Neuronal stem cell (in vitro differentiated cells): ENCODE measurements around the gene RASSF5.
A peak's percentile ranks its signal among the peaks of the same experiment; 100 is the strongest.

ENCODE experiments used
- DNase-seq: peaks from one replicate; pipeline ENCODE4 v3.0.0-alpha.2; 2013; ENCODE audit warnings: low spot score
- H2AFZ ChIP-seq: one replicate; pipeline ENCODE4 v1.6.1; 2013; ENCODE audit warnings: mild to moderate bottlenecking, low read length, inconsistent platforms
- H2AK5ac ChIP-seq: 2 replicates; pipeline ENCODE4 v1.6.1; 2013; ENCODE audit warnings: low read depth, mild to moderate bottlenecking, inconsistent platforms, low read length, moderate library complexity, mixed read lengths
- H2BK120ac ChIP-seq: 2 replicates; pipeline ENCODE4 v1.6.1; 2013; ENCODE audit warnings: low read depth, mild to moderate bottlenecking, inconsistent platforms, low read length, moderate library complexity, mixed read lengths
- H2BK12ac ChIP-seq: one replicate; pipeline ENCODE4 v1.6.1; 2013; ENCODE audit warnings: low read length, inconsistent platforms
- H2BK15ac ChIP-seq: 2 replicates; pipeline ENCODE4 v1.6.1; 2013; ENCODE audit warnings: mild to moderate bottlenecking, low read length, inconsistent platforms, mixed read lengths
- H2BK5ac ChIP-seq: one replicate; pipeline ENCODE4 v1.6.1; 2013; ENCODE audit warnings: inconsistent platforms, mild to moderate bottlenecking, low read length, moderate library complexity
- H3K14ac ChIP-seq: one replicate; pipeline ENCODE4 v1.6.1; 2013; ENCODE audit warnings: low read length, inconsistent platforms
- H3K18ac ChIP-seq: 2 replicates; pipeline ENCODE4 v1.6.1; 2013; ENCODE audit warnings: low read length, inconsistent platforms
- H3K23ac ChIP-seq: 2 replicates; pipeline ENCODE4 v1.6.1; 2013; ENCODE audit warnings: low read depth, mild to moderate bottlenecking, mixed read lengths, low read length, inconsistent platforms; ENCODE audit not compliant: poor library complexity
- H3K27ac ChIP-seq: replicated peaks from 3 replicates; pipeline ENCODE4 v1.5.1; 2013; ENCODE audit warnings: low read length, inconsistent platforms
- H3K27me3 ChIP-seq, 3 experiments: 2 replicates each; pipeline ENCODE4 v1.6.1; 2013; ENCODE audit warnings: low read length in 3 of 3, mild to moderate bottlenecking in 2 of 3, inconsistent platforms in 1 of 3, low read depth in 1 of 3, mixed read lengths in 1 of 3, moderate library complexity in 1 of 3; ENCODE audit not compliant: control insufficient read depth in 3 of 3, insufficient read depth in 3 of 3
- H3K36me3 ChIP-seq, 2 donors: replicated peaks in 1 of 2; 2 replicates each; pipeline ENCODE4 v1.6.1; 2013; ENCODE audit warnings: low read length in 2 of 2; ENCODE audit not compliant: control insufficient read depth in 2 of 2, insufficient read depth in 2 of 2
- H3K4ac ChIP-seq: 2 replicates; pipeline ENCODE4 v1.6.1; 2013; ENCODE audit warnings: inconsistent platforms, mild to moderate bottlenecking, low read length, moderate library complexity
- H3K4me1 ChIP-seq, 2 donors: 1 replicate in 1 of 2; 2 replicates in 1 of 2; pipeline ENCODE4 v1.6.1; 2013; ENCODE audit warnings: low read length in 2 of 2, low read depth in 1 of 2; ENCODE audit not compliant: control insufficient read depth in 2 of 2, insufficient read depth in 1 of 2
- H3K4me2 ChIP-seq: one replicate; pipeline ENCODE4 v1.6.1; 2013; ENCODE audit warnings: mild to moderate bottlenecking, low read length, inconsistent platforms; ENCODE audit not compliant: insufficient read depth, poor library complexity, severe bottlenecking
- H3K4me3 ChIP-seq, 2 donors: 2 replicates each; pipeline ENCODE4 v1.5.1; 2013; ENCODE audit warnings: low read length in 2 of 2, mild to moderate bottlenecking in 2 of 2, inconsistent platforms in 1 of 2, moderate library complexity in 1 of 2
- H3K79me1 ChIP-seq: one replicate; pipeline ENCODE4 v1.6.1; 2013; ENCODE audit warnings: low read depth, mild to moderate bottlenecking, inconsistent platforms, low read length, moderate library complexity
- H3K9ac ChIP-seq: one replicate; pipeline ENCODE4 v1.6.1; 2013; ENCODE audit warnings: mild to moderate bottlenecking, low read depth, low read length, inconsistent platforms; ENCODE audit not compliant: poor library complexity
- H3K9me3 ChIP-seq, 2 donors: replicated peaks in 1 of 2; 2 replicates each; pipeline versions ENCODE3 to v1.6.1; 2013; ENCODE audit warnings: low read length in 2 of 2, mild to moderate bottlenecking in 2 of 2, inconsistent platforms in 1 of 2, low read depth in 1 of 2, mixed read lengths in 1 of 2, moderate library complexity in 1 of 2; ENCODE audit not compliant: control insufficient read depth in 2 of 2, insufficient read depth in 1 of 2
- H4K8ac ChIP-seq: one replicate; pipeline ENCODE4 v1.6.1; 2013; ENCODE audit warnings: low read depth, mild to moderate bottlenecking, inconsistent platforms, low read length, moderate library complexity
- H4K91ac ChIP-seq: one replicate; pipeline ENCODE4 v1.6.1; 2013; ENCODE audit warnings: low read length, low read depth, mild to moderate bottlenecking, inconsistent platforms; ENCODE audit not compliant: poor library complexity
- WGBS, 2 donors: extraction: QIAGEN DNeasy Blood & Tissue Kit; methylation state at CpG; one replicate each; pipeline ENCODE4 v1.1.7; 2013; ENCODE audit warnings: missing lambda C conversion rate in 2 of 2, mixed read lengths in 1 of 2; ENCODE audit not compliant: insufficient read length in 2 of 2, insufficient replicate concordance in 1 of 2; ENCODE audit errors: extremely low coverage in 2 of 2; 5-methylcytosine and 5-hydroxymethylcytosine counted together

RASSF5 gene

DNA sequence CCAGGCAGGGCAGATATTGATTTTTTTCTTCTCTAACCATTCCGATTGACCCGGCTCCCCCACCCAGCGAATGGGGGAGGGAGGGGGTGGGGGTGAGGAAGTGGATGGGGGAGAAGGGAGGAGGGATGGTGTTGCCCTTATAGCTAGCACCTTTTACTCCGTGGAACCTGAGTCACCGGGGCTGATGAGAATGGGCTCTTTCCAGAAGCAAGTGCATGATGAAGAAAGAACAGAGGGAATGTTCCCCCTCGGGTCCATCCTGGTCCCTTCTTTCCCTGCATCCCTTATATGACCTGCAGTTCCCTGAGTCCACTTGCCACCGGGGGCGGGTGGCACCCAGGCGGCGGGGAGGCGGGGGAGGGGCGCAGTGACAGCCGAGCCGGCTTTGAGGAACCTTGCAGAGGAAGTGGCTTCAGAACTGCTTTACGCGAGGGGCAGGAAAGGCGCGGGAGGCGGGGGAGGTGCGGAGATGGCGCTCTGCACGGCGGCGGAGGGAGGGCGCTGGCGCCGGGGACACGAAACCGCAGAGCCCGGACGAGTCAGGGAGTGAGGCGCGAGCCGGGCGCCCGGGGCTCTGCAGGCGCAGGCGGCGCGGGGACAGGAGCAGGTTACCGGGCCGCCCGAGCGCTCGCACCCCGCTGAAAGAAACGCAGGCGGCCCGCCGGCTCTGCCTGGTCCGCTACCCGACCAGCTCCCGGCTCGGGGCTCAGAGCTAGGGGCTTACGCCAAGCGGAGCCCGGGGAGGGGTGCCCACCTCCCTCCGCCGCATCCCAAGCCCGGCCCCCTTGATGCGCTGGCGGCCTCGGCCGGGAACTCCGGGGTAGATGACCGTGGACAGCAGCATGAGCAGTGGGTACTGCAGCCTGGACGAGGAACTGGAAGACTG is 49.7 kb downstream of the RASSF5 start:
- Histone ChIP-seq H3K23ac (peak overlapping the region; percentile 86), H3K36me3 (no peaks in the 10 kb centered on the region), H3K4me3 (peak overlapping the region; percentile 36 to 78), H3K27me3 (peaks cover 0 to 71% (median 12%) of the 10 kb centered on the region in 3 experiments), H2BK12ac (no peak overlapping the region), H3K9ac (peak overlapping the region; percentile 36), H3K4me1 (peaks cover 14 to 18% of the 10 kb centered on the region in 2 donors), H3K27ac (no peak overlapping the region), H3K18ac (peak overlapping the region; percentile 81), H2AK5ac (no peak overlapping the region), H3K9me3 (no peaks in the 10 kb centered on the region), H2BK120ac (no peak overlapping the region), H3K79me1 (no peaks in the 10 kb centered on the region), H2BK15ac (no peak overlapping the region), H2BK5ac (no peak overlapping the region), H4K91ac (no peak overlapping the region), H3K14ac (no peak overlapping the region), H2AFZ (peak overlapping the region; percentile 95), H4K8ac (no peak overlapping the region), H3K4ac (no peak overlapping the region), H3K4me2 (peak overlapping the region; percentile 60)
- no CpG with 5 or more reads among the region's 67 CpGs for WGBS, 2 donors
- peak; percentile 48 for DNase-seq

GRCh38 chr1:206557636-206558473 is 50.5 kb downstream of the RASSF5 start:
- H3K9ac ChIP-seq: peak overlapping the region; percentile 36
- H3K18ac ChIP-seq: peak overlapping the region; percentile 81
- H3K4me3 ChIP-seq: peak overlapping the region; percentile 36 to 78
- H3K23ac ChIP-seq: no peak overlapping the region
- H3K27me3 ChIP-seq: peaks cover 0 to 66% (median 12%) of the 10 kb centered on the region in 3 experiments
- H2BK120ac ChIP-seq: no peak overlapping the region
- H4K91ac ChIP-seq: no peak overlapping the region
- no peak overlapping the region for H3K14ac ChIP-seq
- no peaks in the 10 kb centered on the region for H3K9me3 ChIP-seq
- no peak overlapping the region for H2BK5ac ChIP-seq
- no peak overlapping the region for H4K8ac ChIP-seq
- no CpG with 5 or more reads among the region's 14 CpGs for WGBS, 2 donors
- H3K27ac ChIP-seq: no peak overlapping the region
- peak overlapping the region; percentile 95 for H2AFZ ChIP-seq
- H3K4ac ChIP-seq: no peak overlapping the region
- H2AK5ac ChIP-seq: no peak overlapping the region
- no peak overlapping the region for H2BK12ac ChIP-seq
- DNase-seq: no peak
- no peaks in the 10 kb centered on the region for H3K79me1 ChIP-seq
- H2BK15ac ChIP-seq: no peak overlapping the region
- H3K4me1 ChIP-seq: peaks cover 14 to 18% of the 10 kb centered on the region in 2 donors
- H3K36me3 ChIP-seq: no peaks in the 10 kb centered on the region
- H3K4me2 ChIP-seq: peak overlapping the region; percentile 60

DNA sequence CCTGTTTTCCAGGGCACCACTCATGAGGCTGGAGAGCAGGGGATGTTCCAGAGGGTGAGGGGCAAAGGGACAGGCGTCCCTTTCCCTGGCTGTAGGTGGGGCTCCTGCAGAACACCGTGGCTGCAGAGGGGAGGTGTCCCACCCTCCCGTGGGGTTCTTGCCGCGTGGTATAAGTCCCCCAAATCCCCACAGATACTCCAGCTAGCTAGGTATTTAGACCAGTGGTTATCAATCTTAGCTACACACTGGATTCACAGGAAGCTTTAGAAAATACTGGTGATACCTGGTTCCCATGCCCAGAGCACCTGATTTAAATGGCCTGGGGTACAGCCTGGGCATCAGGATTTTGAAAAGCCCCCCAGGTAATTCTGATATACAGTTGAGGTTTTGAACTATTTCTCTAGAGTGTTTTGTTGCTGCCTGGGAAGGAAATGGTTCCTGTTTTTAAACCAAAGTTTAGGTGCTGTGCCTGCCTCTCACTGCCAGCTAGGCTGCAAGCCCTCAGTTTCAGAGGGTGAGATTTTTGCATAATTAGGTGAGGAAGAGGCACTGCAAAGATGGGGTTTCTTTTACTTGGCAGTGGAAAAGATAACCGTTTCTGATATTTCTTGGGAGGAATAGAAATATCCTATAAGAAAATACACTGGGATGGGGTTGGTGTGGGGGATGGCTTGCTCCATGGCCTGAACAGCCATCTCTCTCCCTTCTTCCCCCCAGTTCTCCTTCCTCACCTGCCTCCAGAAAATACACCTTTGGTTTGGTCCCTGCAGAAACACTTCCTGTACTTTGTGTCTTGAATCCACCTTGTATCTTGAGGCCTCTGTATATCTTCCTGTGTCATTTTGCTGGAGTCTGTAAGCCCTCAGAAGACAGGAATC is 51.7 kb downstream of the RASSF5 start:
- Histone ChIP-seq H4K8ac (no peak overlapping the region), H4K91ac (no peak overlapping the region), H3K27me3 (peaks cover 0 to 64% (median 12%) of the 10 kb centered on the region in 3 experiments), H2AK5ac (no peak overlapping the region), H3K9ac (no peak overlapping the region), H3K36me3 (no peaks in the 10 kb centered on the region), H2BK120ac (no peak overlapping the region), H3K9me3 (no peaks in the 10 kb centered on the region), H3K79me1 (no peaks in the 10 kb centered on the region), H3K4me3 (no peak overlapping the region), H3K27ac (no peak overlapping the region), H3K4ac (no peak overlapping the region), H3K18ac (no peak overlapping the region), H2BK5ac (no peak overlapping the region), H3K4me1 (peaks cover 14 to 18% of the 10 kb centered on the region in 2 donors), H3K14ac (no peak overlapping the region), H2BK12ac (no peak overlapping the region), H3K4me2 (no peak overlapping the region), H2AFZ (peak overlapping the region; percentile 51), H3K23ac (no peak overlapping the region), H2BK15ac (no peak overlapping the region)
- WGBS, 2 donors: no CpG with 5 or more reads among the region's 6 CpGs
- no peak for DNase-seq
